HEK293 (cell line): ENCODE results near the gene FAM32A.

Experiments used
- AEBP2 ChIP-seq: fragments of 450-650 bp; formaldehyde crosslinking; IDR thresholded peaks from 2 replicates; pipeline ENCODE4 v1.5.1; 2016; ENCODE audit warnings: missing biosample characterization, missing genetic modification characterization, borderline replicate concordance
- BCL6B ChIP-seq: fragments of 450-650 bp; formaldehyde crosslinking; IDR thresholded peaks from 2 replicates; pipeline ENCODE4 v1.5.1; 2017; ENCODE audit warnings: missing biosample characterization, missing genetic modification characterization
- FEZF1 ChIP-seq: fragments of 450-650 bp; formaldehyde crosslinking; IDR thresholded peaks from 2 replicates; pipeline ENCODE4 v1.5.1; 2016; ENCODE audit warnings: missing biosample characterization, missing genetic modification characterization
- KLF7 ChIP-seq: fragments of 450-650 bp; formaldehyde crosslinking; IDR thresholded peaks from 2 replicates; pipeline ENCODE4 v1.5.1; 2016; ENCODE audit warnings: missing biosample characterization, missing genetic modification characterization, borderline replicate concordance
- MEIS1 ChIP-seq: sonication (generic); formaldehyde crosslinking; IDR thresholded peaks from 2 replicates; pipeline ENCODE4 v1.8.1; 2022; ENCODE audit warnings: missing genetic modification reagents, mild to moderate bottlenecking, borderline replicate concordance
- MYNN ChIP-seq: fragments of 450-650 bp; formaldehyde crosslinking; IDR thresholded peaks from 2 replicates; pipeline ENCODE4 v1.5.1; 2016; ENCODE audit warnings: missing biosample characterization, missing genetic modification characterization, borderline replicate concordance
- PBX3 ChIP-seq: sonication (generic); formaldehyde crosslinking; IDR thresholded peaks from 2 replicates; pipeline ENCODE4 v1.8.1; 2022; ENCODE audit warnings: mild to moderate bottlenecking, moderate library complexity, missing genetic modification reagents
- PRDM6 ChIP-seq: fragments of 450-650 bp; formaldehyde crosslinking; IDR thresholded peaks from 2 replicates; pipeline ENCODE4 v1.5.1; 2017; ENCODE audit warnings: missing biosample characterization, missing genetic modification characterization
- WT1 ChIP-seq: fragments of 450-650 bp; formaldehyde crosslinking; IDR thresholded peaks from 2 replicates; pipeline ENCODE4 v1.5.1; 2016; ENCODE audit warnings: missing biosample characterization, missing genetic modification characterization
- ZBTB21 ChIP-seq: fragments of 450-650 bp; formaldehyde crosslinking; IDR thresholded peaks from 2 replicates; pipeline ENCODE4 v1.5.1; 2017; ENCODE audit warnings: missing biosample characterization, missing genetic modification characterization
- ZBTB49 ChIP-seq: fragments of 450-650 bp; formaldehyde crosslinking; IDR thresholded peaks from 2 replicates; pipeline ENCODE4 v1.5.1; 2016; ENCODE audit warnings: missing biosample characterization, missing genetic modification characterization, low read depth
- ZEB2 ChIP-seq: fragments of 450-650 bp; formaldehyde crosslinking; IDR thresholded peaks from 2 replicates; pipeline ENCODE4 v1.5.1; 2016; ENCODE audit warnings: missing biosample characterization, missing genetic modification characterization
- ZFP37 ChIP-seq: fragments of 450-650 bp; formaldehyde crosslinking; IDR thresholded peaks from 2 replicates; pipeline ENCODE4 v1.5.1; 2016; ENCODE audit warnings: missing biosample characterization, missing genetic modification characterization
- ZIC2 ChIP-seq: fragments of 450-650 bp; formaldehyde crosslinking; IDR thresholded peaks from 2 replicates; pipeline ENCODE4 v1.5.1; 2016; ENCODE audit warnings: missing biosample characterization, missing genetic modification characterization
- ZNF10 ChIP-seq: fragments of 450-650 bp; formaldehyde crosslinking; IDR thresholded peaks from 2 replicates; pipeline ENCODE4 v1.5.1; 2017; ENCODE audit warnings: missing biosample characterization, missing genetic modification characterization
- ZNF140 ChIP-seq: fragments of 450-650 bp; formaldehyde crosslinking; IDR thresholded peaks from 2 replicates; pipeline ENCODE4 v1.5.1; 2016; ENCODE audit warnings: missing biosample characterization, missing genetic modification characterization
- ZNF155 ChIP-seq: fragments of 450-650 bp; formaldehyde crosslinking; IDR thresholded peaks from 2 replicates; pipeline ENCODE4 v1.5.1; 2016; ENCODE audit warnings: missing biosample characterization, missing genetic modification characterization
- ZNF184 ChIP-seq: fragments of 450-650 bp; IDR thresholded peaks from 2 replicates; pipeline ENCODE4 v1.5.1; 2018; ENCODE audit warnings: missing biosample characterization, mild to moderate bottlenecking, missing genetic modification characterization
- ZNF221 ChIP-seq: fragments of 450-650 bp; formaldehyde crosslinking; IDR thresholded peaks from 2 replicates; pipeline ENCODE4 v1.5.1; 2017; ENCODE audit warnings: missing biosample characterization, missing genetic modification characterization, borderline replicate concordance
- ZNF223 ChIP-seq: fragments of 450-650 bp; formaldehyde crosslinking; IDR thresholded peaks from 2 replicates; pipeline ENCODE4 v1.5.1; 2016; ENCODE audit warnings: missing biosample characterization, missing genetic modification characterization
- ZNF23 ChIP-seq: fragments of 450-650 bp; formaldehyde crosslinking; IDR thresholded peaks from 2 replicates; pipeline ENCODE4 v1.5.1; 2016; ENCODE audit warnings: missing biosample characterization, missing genetic modification characterization, borderline replicate concordance
- ZNF280D ChIP-seq: fragments of 450-650 bp; formaldehyde crosslinking; IDR thresholded peaks from 2 replicates; pipeline ENCODE4 v1.5.1; 2016; ENCODE audit warnings: missing biosample characterization, missing genetic modification characterization
- ZNF324 ChIP-seq: fragments of 450-650 bp; formaldehyde crosslinking; IDR thresholded peaks from 2 replicates; pipeline ENCODE4 v1.5.1; 2016; ENCODE audit warnings: missing biosample characterization, missing genetic modification characterization
- ZNF416 ChIP-seq: fragments of 450-650 bp; formaldehyde crosslinking; IDR thresholded peaks from 2 replicates; pipeline ENCODE4 v1.5.1; 2016; ENCODE audit warnings: missing biosample characterization, missing genetic modification characterization
- ZNF433 ChIP-seq: fragments of 450-650 bp; formaldehyde crosslinking; IDR thresholded peaks from 2 replicates; pipeline ENCODE4 v1.5.1; 2016; ENCODE audit warnings: missing biosample characterization, missing genetic modification characterization, low read depth
- ZNF48 ChIP-seq: fragments of 450-650 bp; formaldehyde crosslinking; IDR thresholded peaks from 2 replicates; pipeline ENCODE4 v1.5.1; 2016; ENCODE audit warnings: missing biosample characterization, missing genetic modification characterization
- ZNF549 ChIP-seq: fragments of 450-650 bp; IDR thresholded peaks from 2 replicates; pipeline ENCODE4 v1.5.1; 2018; ENCODE audit warnings: missing biosample characterization, missing genetic modification characterization, mild to moderate bottlenecking, inconsistent platforms, moderate library complexity
- ZNF701 ChIP-seq: fragments of 450-650 bp; formaldehyde crosslinking; IDR thresholded peaks from 2 replicates; pipeline ENCODE4 v1.5.1; 2016; ENCODE audit warnings: missing biosample characterization, missing genetic modification characterization
- ZNF776 ChIP-seq: fragments of 450-650 bp; formaldehyde crosslinking; IDR thresholded peaks from 2 replicates; pipeline ENCODE4 v1.5.0; 2017; ENCODE audit warnings: missing biosample characterization, missing genetic modification characterization, borderline replicate concordance
- ZNF792 ChIP-seq: fragments of 450-650 bp; formaldehyde crosslinking; IDR thresholded peaks from 2 replicates; pipeline ENCODE4 v1.5.1; 2016; ENCODE audit warnings: missing biosample characterization, missing genetic modification characterization

FAM32A gene

GRCh38 chr19:16160943-16161560 lies 24.2 kb upstream of the FAM32A start (continued):
- TF ChIP-seq ZBTB49 (tag by site-specific recombination): no peak
- TF ChIP-seq ZNF701 (tag by site-specific recombination): no peak
- TF ChIP-seq MYNN (tag by site-specific recombination): no peak
- peak; percentile 21; the same call in 1 of the 2 replicates for TF ChIP-seq WT1 (tag by site-specific recombination)
- no peak for TF ChIP-seq ZNF792 (tag by site-specific recombination)
- no peak for TF ChIP-seq ZNF23 (tag by site-specific recombination)
- no peak for TF ChIP-seq AEBP2 (tag by site-specific recombination)
- no peak for TF ChIP-seq ZNF140 (tag by site-specific recombination)
- no peak for TF ChIP-seq PRDM6
- peak; percentile 43; the same call in 1 of the 2 replicates for TF ChIP-seq ZEB2 (tag by site-specific recombination)
- TF ChIP-seq ZNF776 (tag by site-specific recombination): no peak
- no peak for TF ChIP-seq ZNF433 (tag by site-specific recombination)
- no peak for TF ChIP-seq ZNF549 (tag by site-specific recombination)
- no peak for TF ChIP-seq ZBTB21 (tag by site-specific recombination)
- TF ChIP-seq ZIC2: no peak
- TF ChIP-seq ZNF280D (tag by site-specific recombination): no peak
- no peak for TF ChIP-seq ZNF223
- no peak for TF ChIP-seq ZNF10 (tag by site-specific recombination)
- TF ChIP-seq KLF7 (tag by site-specific recombination): no peak
- TF ChIP-seq ZNF324 (tag by site-specific recombination): 0 out of 2 replicates have a peak, but pooled peaks have one; percentile 15
- 0 out of 2 replicates have a peak, but pooled peaks have one; percentile 18 for TF ChIP-seq ZNF184 (tag by site-specific recombination)
- TF ChIP-seq FEZF1 (tag by site-specific recombination): no peak
- no peak for TF ChIP-seq BCL6B (tag by site-specific recombination)
- no peak for TF ChIP-seq ZNF221 (tag by site-specific recombination)
- TF ChIP-seq ZFP37 (tag by site-specific recombination): 0 out of 2 replicates have a peak, but pooled peaks have one; percentile 33
- TF ChIP-seq ZNF155: no peak
- TF ChIP-seq ZNF48 (tag by site-specific recombination): no peak
- no peak for TF ChIP-seq PBX3 (CRISPR knock-in tag)
- TF ChIP-seq MEIS1: no peak
- TF ChIP-seq ZNF416 (tag by site-specific recombination): no peak
